HG03442 (cell line): ENCODE results near the gene FAM193A.

Experiments
- ATAC-seq: cut with Tn5 transposase; IDR thresholded peaks from one replicate; pipeline ENCODE4 v1.9.1; 2021; ENCODE audit warnings: mild to moderate bottlenecking, moderate library complexity; ENCODE audit not compliant: unreplicated experiment

The FAM193A gene

GRCh38 chr4:2742823-2743517, 206.5 kb downstream of the FAM193A start:
- ATAC-seq, result no peak

DNA sequence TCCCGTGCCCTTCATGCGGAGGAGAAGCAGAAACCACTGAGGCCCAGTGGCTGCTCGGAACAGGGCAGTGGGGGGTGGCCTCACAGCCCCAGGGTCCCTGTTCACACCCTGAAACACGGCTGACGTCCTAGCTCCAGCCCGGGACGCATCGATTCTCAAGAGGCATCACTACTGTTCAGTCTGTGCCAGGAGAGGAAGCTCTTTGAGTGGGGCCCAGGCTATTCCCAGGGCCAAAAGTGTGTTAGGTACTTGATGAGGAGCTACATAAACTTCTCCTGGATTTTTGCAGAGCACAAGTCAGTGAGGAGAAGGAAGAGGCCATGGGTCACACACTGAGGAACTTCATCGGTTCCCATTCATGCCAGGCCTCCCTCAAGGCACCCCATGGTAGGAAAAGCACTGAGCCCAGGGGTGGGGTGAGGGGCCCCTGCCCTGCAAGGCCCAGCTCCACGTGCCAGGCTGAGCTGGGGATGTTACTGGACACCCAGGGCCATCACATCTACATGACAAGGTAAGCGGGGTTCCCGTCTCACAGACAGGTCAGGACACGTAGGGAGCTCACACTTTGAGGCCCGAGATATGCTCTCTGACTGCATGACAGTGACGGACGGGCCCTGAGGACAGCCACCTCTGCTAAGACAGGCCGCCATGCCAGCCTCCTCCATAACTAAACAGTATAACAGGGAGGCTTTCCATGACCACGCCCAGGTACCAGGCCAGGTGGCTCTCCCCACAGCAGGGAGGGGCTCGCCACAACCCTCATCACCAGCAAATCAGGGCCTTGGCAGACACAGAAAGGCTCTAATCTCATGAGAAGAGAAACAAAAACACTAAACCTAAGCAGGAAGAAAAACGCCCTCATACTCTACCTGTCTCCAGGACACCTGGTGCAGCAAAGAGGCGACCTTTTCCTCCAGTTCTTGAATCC, 207.3 kb downstream of the FAM193A start:
- ATAC-seq, result no peak

DNA sequence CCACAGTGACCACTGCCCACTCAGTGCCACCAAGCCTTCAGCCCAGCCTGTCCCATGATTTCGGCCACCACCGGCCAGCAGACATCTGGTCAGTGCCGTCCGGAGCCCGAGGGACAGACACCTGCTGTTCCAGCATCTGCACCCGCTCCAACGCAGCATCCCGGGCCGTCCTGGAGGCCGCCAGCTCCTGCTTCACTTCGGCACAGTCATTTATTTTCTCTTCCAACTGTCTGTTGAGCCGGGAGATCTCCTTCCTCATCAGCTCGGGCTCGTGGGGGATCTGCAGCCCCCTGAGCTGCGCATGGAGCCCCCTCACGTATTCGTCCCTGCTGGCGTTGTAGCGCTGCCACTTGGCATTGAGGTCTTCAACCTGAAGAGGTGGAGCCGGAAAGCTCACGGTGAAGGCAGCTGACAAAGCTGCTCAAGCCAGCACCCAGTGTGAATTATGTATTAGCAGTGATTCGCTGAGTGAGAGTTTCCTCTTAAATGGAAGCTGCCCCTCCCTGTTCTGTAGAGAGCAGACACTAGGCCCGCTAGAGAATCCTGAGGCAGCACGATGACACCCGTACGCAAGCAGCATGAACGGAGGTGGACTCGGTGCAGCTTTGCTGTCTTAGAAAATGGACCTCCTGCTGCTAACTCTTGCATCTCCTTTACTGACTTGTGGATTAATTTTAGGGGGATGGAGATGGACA, 208.3 kb downstream of the FAM193A start:
- ATAC-seq, result no peak

DNA sequence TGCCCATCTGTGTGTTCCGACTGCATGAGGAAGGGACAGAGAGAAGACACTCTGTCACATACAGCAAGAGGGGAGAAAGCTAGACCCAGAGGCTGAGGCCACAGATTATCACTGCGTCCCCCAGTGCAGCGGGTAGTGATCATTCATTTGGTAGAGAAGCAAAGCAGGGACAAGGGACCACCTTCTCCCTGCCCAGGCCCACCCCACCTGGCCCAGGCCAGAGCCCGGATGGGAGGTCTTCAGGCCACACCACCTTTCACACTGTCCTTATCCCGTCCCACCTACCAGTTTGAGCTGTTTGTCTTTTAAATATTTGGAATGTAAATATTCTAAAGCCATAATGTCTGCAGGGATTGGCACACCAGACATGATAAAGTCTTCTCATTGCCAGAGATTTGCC, 209.1 kb downstream of the FAM193A start:
- ATAC-seq, result no peak

DNA sequence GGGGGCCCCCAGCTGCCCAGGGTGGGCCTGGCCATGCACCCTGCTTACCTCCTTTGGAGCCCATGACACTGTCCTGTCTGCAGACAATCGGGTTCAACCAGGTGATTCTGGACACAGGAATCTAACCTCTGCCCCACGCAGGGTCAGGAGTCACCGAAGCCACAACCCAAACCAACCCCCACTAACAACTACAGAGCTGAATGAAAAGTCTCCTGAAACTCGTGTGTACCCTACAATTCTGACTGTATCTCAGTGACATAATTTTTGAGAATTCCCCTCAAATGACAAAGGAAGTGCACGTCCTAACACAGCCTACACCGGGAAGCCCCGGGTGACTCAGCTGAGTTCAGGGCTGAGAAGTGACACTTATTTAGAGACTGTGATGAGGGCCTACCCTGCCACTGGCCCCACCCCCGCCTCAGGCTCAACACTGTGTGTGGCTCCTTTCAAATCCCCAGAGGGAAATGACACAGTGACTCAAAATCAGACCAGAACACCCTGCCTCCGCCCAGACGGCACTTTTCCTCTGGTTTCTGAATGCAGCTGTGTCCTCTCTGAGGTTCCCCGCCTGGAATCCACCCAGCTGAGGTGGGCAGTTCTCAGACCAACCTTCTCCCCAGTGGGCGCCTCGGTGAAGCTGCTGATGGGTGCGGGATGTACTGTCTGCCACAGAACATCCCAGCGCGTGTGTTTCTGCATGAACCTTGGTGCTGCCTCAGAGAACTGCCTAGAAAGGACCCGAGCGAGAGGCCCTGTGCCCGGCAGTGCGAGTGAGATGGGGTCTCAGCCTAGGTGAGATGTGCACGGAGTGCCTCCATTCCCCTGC, 209.7 kb downstream of the FAM193A start:
- peak; percentile 90 for ATAC-seq

DNA sequence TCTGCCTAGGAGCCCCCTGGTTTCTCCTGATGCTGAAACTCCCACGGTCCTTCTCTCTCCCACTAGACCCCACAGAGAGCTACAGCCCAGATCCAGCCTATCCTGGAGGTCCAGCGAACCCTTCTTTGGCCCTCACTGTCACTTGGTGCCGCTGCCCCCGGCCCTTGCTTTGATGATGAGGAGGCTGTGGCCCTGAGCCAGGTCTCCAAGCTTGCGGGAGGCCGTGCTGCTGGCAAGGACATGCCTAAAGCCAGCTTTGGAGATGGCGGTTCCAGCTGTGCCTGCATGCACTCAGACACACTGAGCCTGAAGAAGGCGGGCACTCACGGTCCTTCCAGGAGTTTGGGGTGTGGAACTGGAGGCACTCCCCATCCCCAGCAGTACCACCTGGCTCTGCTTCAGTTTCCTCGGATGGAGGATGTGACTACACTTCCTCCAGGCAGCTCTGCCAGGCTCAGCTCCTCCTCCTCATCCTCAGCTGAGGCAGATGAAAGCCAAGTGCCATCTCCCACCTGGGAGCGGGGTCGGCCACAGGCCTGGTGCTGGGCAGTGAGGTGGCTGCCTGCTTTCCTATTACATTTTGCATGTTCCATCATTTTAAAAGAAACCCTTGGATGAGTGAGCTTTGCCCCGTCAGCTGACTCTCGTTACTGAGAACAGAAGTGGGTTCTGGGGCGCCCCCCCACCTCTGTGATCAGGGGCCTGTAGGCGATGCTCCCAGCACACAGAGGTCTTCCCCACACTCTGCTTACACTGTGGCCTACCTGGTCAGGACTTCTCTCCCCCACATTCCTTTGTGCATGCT, 210.6 kb downstream of the FAM193A start:
- ATAC-seq, result no peak

DNA sequence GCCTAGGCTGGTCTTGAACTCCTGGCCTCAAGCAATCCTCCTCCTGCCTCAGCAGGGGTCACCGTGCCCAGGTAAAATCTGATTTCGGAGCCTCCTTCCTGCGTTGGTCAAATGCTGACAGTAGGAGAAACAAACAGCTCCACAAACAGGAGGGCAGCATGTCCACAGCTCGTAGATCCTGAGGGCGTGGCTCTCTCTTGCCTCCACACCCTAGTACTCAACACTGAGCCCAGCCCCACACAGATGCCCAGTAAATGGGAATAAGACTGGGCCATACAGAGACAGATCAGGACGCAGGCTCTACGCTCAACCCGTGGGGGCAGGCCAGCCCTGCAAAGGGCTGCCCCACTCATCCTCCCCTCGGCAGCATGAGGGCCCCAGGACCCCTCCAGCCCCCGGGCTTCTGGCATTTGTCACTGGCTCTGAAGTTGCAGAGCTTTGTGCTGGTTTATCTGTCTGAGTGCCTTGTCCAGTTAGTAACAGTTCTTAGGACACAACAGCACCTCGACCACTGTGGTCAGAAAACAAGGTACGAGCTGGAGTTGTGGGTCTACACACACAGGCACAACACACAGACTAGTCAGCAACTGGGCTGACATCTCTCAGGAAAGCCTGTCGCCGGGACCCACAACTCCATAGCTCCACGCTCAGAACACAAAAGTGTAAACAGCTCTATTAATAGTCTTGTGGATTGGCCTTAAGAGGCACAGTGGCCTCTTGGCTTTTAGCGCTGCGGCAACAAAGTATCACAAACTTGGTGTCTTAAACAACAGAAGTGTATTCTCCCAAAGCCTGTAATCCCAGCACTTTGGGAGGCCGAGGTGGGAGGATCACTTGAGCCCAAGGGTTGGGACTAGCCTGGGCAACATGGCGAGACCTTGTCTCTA, 214.5 kb downstream of the FAM193A start:
- no peak for ATAC-seq

DNA sequence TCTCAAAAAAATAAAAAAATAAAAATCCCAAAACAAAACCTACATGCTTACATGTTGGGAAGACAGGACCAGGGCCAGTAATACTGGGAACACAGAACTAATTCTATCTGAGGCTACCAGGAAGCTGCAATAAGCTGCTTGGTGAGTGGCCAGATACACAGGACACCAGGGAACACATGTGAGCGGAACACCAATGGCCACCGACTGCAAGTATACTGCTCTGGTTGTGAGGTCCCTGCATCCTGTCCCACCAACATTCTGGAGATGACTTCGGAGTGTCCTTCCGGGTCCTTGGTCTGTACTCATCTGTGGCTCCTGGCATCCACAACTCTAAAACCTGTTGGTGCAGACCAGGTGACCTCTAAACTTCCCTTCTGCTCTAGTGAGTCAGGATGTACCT, 217.0 kb downstream of the FAM193A start:
- ATAC-seq, result no peak

DNA sequence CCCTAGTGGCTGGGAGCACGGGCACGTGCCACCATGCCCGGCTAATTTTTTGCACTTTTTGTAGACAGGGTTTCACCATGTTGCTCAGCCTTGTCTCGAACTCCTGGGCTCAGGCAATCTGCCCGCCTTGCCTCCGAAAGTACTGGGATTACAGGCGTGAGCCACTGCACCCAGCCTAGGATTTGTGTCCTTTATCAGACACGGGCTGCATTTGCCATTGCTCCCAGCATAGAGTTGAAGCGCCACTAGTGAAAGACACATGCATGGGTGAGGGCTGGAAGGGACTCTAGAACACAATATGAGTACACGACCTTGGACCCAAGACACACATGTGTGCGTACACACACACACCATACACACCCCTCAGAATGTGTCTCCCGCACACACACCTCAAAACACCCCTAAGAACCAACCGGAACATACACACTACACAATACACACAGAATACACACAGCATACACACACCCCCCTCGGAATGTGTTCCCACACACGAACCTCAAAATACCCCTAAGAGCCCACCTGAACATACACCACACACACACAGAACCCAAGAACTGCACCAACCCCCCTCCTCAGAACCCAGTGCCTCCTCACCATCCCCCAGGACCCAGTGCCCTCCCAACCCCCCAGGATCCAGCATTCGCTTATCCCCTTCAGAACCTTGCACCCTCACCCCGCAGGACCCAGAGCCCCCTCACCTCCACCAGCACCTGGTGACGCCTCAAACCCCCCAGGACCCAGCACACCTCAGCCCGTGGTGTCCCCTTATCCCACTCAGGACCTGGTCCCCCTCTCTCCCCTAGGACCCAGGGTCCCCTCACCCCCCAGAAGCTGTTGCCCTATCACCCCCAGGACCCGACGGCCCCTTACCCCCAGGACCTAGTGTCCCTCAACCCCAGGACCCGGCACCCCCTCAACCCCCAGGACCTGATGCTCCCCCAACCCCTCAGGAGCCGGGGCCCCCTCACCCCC, 218.7 kb downstream of the FAM193A start:
- no peak for ATAC-seq

GRCh38 chr4:2755821-2756690, 219.6 kb downstream of the FAM193A start, which contains the start of gene TNIP2:
TNIP2 (minus strand) TSS chr4:2756336; CDS start chr4:2756289, 47 bp downstream.
- peak; percentile 71 for ATAC-seq

DNA sequence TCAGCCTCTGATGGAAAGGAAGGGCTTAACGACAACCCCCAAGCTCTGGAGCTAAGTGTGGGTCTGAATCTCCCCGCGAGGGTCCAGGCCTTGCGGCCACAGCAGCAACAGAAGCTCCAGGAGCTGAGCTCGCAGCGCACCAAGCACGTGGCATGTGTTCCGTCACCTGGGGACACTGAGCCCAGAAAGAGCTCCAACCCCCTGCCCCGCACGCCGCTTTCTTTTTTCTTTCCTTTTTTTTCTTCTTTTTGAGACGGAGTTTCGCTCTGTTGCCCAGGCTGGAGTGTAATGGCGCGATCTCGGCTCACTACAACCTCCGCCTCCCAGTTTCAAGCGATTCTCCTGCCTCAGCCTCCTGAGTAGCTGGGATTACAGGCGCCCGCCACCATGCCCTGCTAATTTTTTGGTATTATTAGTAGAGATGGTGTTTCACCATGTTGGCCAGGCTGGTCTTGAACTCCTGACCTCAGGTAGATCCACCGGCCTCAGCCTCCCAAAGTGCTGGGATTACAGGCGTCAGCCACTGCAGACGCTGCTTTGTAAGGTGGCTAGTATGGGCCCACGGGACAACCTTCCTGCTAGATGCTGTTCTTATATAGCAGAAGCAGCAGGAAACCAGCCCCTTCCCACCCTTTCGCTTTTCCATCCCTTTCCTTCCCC, 220.4 kb downstream of the FAM193A start:
- no peak for ATAC-seq

GRCh38 chr4:2757426-2757825, 221.0 kb downstream of the FAM193A start:
- no peak for ATAC-seq

- ATAC-seq, result no peak
Measured at GRCh38 chr4:2761035-2761923, 224.8 kb downstream of the FAM193A start.

GRCh38 chr4:2762048-2762447, 225.6 kb downstream of the FAM193A start:
- no peak for ATAC-seq
